ENCODE measurements around the gene OR51A2. TPM values are rescaled to one million over a fixed set of nuclear protein-coding genes. Genes with fewer than 3 reads are reported as not detected.

OR51A2 gene
- total RNA-seq, 1 experiment from 2014 or later = not detected

DNA sequence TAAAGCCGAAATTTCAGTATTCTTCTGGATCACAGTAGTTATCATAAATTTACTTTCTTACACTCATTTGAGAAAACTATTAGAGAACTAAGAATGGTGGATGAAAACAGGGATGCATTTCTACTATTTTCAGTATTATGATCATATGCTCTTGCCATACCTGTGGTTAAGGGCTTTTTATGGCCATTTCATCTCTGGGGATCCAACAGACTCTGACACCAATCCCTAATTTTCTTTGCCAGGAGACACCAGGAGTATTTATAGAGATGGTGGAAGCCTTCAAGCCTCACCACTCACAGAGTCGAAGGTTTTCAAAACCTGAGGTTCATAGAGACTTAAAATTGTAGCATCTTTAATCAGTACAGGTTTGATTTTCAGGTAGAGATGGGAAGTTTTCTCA lies 39.0 kb upstream of the OR51A2 start, which contains the start of gene OR51L1:
TSS of gene OR51L1 (plus strand) at position 301 of the 400 bp plus-strand sequence. CDS start 4,132 bp downstream, outside the sequence.
- Histone ChIP-seq H4K20me1 (ENCODE audit: insufficient read depth) (no peaks in the 10 kb centered on the region; the same call in 1 of the 2 replicates), H3K79me2 (ENCODE audit: insufficient read depth, low read length) (no peaks in the 10 kb centered on the region), H2AFZ (ENCODE audit: low read depth, low read length, poor library complexity, severe bottlenecking) (no peak within 1 kb of the TSS), H3K27me3 (ENCODE audit: insufficient read depth, low read length) (peaks cover 38% of the 10 kb centered on the region), H3K9me3 (ENCODE audit: control insufficient read depth in 1 of 2, insufficient read depth in 1 of 2, low read depth in 1 of 2, low read length in 2 of 2) (no peaks in the 10 kb centered on the region), H3K4me3 (replicated peaks in 1 of 2; ENCODE audit: low read depth in 1 of 2, low read length in 2 of 2) (no peak within 1 kb of the TSS), H3K9me2 (ENCODE audit: insufficient read depth) (no peaks in the 10 kb centered on the region), H3K36me3 (ENCODE audit: control insufficient read depth in 1 of 2, insufficient read depth in 2 of 2, low read length in 2 of 2) (no peaks in the 10 kb centered on the region), H3K4me1 (ENCODE audit: control insufficient read depth in 1 of 2, insufficient read depth in 2 of 2, low read length in 2 of 2) (no peaks in the 10 kb centered on the region), H3K9ac (ENCODE audit: low read length) (no peak within 1 kb of the TSS), H3K4me2 (ENCODE audit: low read length) (no peak within 1 kb of the TSS), H3K27ac (ENCODE audit: low read depth, low read length) (no peak within 1 kb of the TSS)
- ATAC-seq (no peak), DNase-seq (ENCODE audit: low read depth, low spot score) (no peak)
- RAD21 ChIA-PET (ENCODE audit: low non-redundant PET in 1 of 2, low total read pairs in 2 of 2, uncharacterized antibody in 2 of 2, unreplicated experiment in 2 of 2) = no interaction called here
- CTCF ChIA-PET = no interaction called here
- POLR2A ChIA-PET = no interaction called here
- TF ChIP-seq CBX3 (IDR thresholded peaks at IDR 0.05; ENCODE audit: low read depth) = no peak
- TF ChIP-seq ZFX (IDR thresholded peaks at IDR 0.05) = no peak
- intact Hi-C loops (cut with micrococcal nuclease) = no loop called here
- no TSS peak for BruUV-seq (replicated peaks)

DNA sequence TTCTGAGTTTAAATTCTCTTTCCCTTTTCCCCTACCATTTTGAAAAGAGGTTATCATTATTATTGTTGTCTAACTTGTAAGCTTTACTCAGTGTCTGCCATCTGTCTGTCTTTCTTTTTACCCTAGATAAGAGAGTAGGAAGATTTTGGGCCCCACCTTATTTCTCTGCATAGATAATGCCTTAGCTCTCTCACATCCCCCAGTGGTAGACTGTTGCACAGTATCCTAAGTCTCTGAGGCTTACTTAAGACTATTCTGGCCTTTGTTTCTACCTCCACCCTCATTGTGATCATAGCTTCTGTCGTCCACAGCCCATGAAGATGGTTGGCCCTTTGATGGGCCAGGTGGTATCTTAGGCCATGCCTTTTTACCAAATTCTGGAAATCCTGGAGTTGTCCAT lies 35.5 kb upstream of the OR51A2 start:
- Histone ChIP-seq H3K27me3 (ENCODE audit: insufficient read depth, low read length) (peaks cover 34% of the 10 kb centered on the region), H3K79me2 (ENCODE audit: insufficient read depth, low read length) (no peaks in the 10 kb centered on the region), H3K4me1 (ENCODE audit: control insufficient read depth in 1 of 2, insufficient read depth in 2 of 2, low read length in 2 of 2) (no peaks in the 10 kb centered on the region), H4K20me1 (ENCODE audit: insufficient read depth) (no peaks in the 10 kb centered on the region; the same call in 1 of the 2 replicates), H3K4me3 (replicated peaks in 1 of 2; ENCODE audit: low read depth in 1 of 2, low read length in 2 of 2) (no peak overlapping the region), H3K36me3 (ENCODE audit: control insufficient read depth in 1 of 2, insufficient read depth in 2 of 2, low read length in 2 of 2) (no peaks in the 10 kb centered on the region), H3K4me2 (ENCODE audit: low read length) (no peak overlapping the region), H3K27ac (ENCODE audit: low read depth, low read length) (no peak overlapping the region), H2AFZ (ENCODE audit: low read depth, low read length, poor library complexity, severe bottlenecking) (no peak overlapping the region), H3K9me2 (ENCODE audit: insufficient read depth) (no peaks in the 10 kb centered on the region), H3K9ac (ENCODE audit: low read length) (no peak overlapping the region), H3K9me3 (ENCODE audit: control insufficient read depth in 1 of 2, insufficient read depth in 1 of 2, low read depth in 1 of 2, low read length in 2 of 2) (no peaks in the 10 kb centered on the region)
- DNase-seq (ENCODE audit: low read depth, low spot score) (no peak), ATAC-seq (peak; percentile 77)
- ChIA-PET POLR2A (no interaction called here), CTCF (interaction anchor here (1.8 kb wide), 1 partner anchor 354 kb away, joined by 9 read pairs; the partner anchor contains the start of gene OR51D1), RAD21 (ENCODE audit: low non-redundant PET in 1 of 2, low total read pairs in 2 of 2, uncharacterized antibody in 2 of 2, unreplicated experiment in 2 of 2) (no interaction called here)
- no peak for TF ChIP-seq ZNF274 (IDR thresholded peaks at IDR 0.05; ENCODE audit: low read depth, low read length)
- TF ChIP-seq, protein P1, sequence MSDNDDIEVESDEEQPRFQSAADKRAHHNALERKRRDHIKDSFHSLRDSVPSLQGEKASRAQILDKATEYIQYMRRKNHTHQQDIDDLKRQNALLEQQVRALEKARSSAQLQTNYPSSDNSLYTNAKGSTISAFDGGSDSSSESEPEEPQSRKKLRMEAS (IDR thresholded peaks at IDR 0.05) = no peak
- no peak for TF ChIP-seq EZH2 (IDR thresholded peaks at IDR 0.05)
- no peak for TF ChIP-seq ATF3 (IDR thresholded peaks at IDR 0.05)
- peak in 2 of 3 experiments; percentile 28 to 36; a peak in 4 of 6 replicates for TF ChIP-seq CTCF (IDR thresholded peaks at IDR 0.05 in 2 of 3, conservative IDR thresholded peaks at IDR 0.05 in 1 of 3; ENCODE audit: borderline replicate concordance in 1 of 3, insufficient read depth in 1 of 3, low read depth in 2 of 3, low read length in 2 of 3)
- TF ChIP-seq FOSL1 (IDR thresholded peaks at IDR 0.05; ENCODE audit: low read depth) = no peak
- TF ChIP-seq CBX3 (IDR thresholded peaks at IDR 0.05; ENCODE audit: low read depth) = no peak
- TF ChIP-seq POLR2AphosphoS5 (IDR thresholded peaks at IDR 0.05; ENCODE audit: low read depth, low read length) = no peak
- TF ChIP-seq POLR2A (IDR thresholded peaks at IDR 0.05; ENCODE audit: borderline replicate concordance, extremely low read depth, insufficient read depth, insufficient read length) = no peak
- TF ChIP-seq YY1 (IDR thresholded peaks at IDR 0.05; ENCODE audit: extremely low read depth, insufficient replicate concordance, low read depth, low read length) = no peak
- TF ChIP-seq RAD21 (IDR thresholded peaks at IDR 0.05; ENCODE audit: low read depth) = peak; percentile 36; the same call in 1 of the 2 replicates
- no peak for TF ChIP-seq TCF7L2 (IDR thresholded peaks at IDR 0.05; ENCODE audit: borderline replicate concordance, extremely low read depth, insufficient read depth, insufficient read length)
- no peak for TF ChIP-seq SP1 (IDR thresholded peaks at IDR 0.05; ENCODE audit: low read depth)
- TF ChIP-seq ZBTB33 (IDR thresholded peaks at IDR 0.05; ENCODE audit: extremely low read depth, insufficient replicate concordance, low read length) = no peak
- TF ChIP-seq SRF (IDR thresholded peaks at IDR 0.05; ENCODE audit: low read depth) = no peak
- BruUV-seq (replicated peaks) = no TSS peak
- intact Hi-C loops (cut with micrococcal nuclease) = no loop called here
